Cardiac fibroblast (primary cell): ENCODE measurements around the gene TRIM39.
A peak's percentile ranks its signal among the peaks of the same experiment; 100 is the strongest.

Experiments used
- DNase-seq, 2 donors: peaks; one replicate each; pipeline versions ENCODE4 v3.0.0 to v3.0.0-alpha.2; 2010; ENCODE audit warnings: low read depth in 2 of 2
- H3K4me3 ChIP-seq, 2 donors: replicated peaks in 1 of 2; 1 replicate in 1 of 2; 2 replicates in 1 of 2; pipeline ENCODE4 v1.5.1; 2011; ENCODE audit warnings: low read depth in 2 of 2, low read length in 2 of 2, mild to moderate bottlenecking in 2 of 2, moderate library complexity in 1 of 2
- CTCF ChIP-seq: IDR thresholded peaks from one replicate; pipeline ENCODE4 v1.5.1; 2011; ENCODE audit warnings: low read depth, mild to moderate bottlenecking, low read length, inconsistent platforms

TRIM39 gene

GRCh38 chr6:30340589-30341054, 13.9 kb downstream of the TRIM39 start:
- no peak for TF ChIP-seq CTCF
- peak in 1 of 2 donors; percentile 11 for DNase-seq
- H3K4me3 ChIP-seq, result no peak overlapping the region

DNA sequence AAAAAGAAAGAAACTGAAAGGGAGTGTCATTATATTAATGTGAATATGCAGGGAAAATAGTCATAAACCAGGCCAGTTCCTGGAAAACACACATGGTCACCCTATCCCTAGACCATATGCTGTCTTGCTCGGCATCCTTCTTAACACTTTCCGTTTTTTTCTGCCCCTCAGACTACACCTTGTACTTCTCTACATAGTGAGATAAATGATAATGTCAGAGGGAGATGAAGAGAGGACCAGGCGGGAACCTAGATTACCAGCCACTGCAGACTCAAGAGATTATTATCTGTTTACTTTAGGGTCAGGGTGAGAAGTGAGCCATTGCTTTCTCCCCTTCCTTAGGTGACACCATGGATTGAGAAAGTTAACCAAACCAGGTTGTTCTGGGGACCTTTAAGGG, 14.5 kb downstream of the TRIM39 start:
- H3K4me3 ChIP-seq, result no peak overlapping the region
- TF ChIP-seq CTCF, result no peak
- DNase-seq, result no peak

DNA sequence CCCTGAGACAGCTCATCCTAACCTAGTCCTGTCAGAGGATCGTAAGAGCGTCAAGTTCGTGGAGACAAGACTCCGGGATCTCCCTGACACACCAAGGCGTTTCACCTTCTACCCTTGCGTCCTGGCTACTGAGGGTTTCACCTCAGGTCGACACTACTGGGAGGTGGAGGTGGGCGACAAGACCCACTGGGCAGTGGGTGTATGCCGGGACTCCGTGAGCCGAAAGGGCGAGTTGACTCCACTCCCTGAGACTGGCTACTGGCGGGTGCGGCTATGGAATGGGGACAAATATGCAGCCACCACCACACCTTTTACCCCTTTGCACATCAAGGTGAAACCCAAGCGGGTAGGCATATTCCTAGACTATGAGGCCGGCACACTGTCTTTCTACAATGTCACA, 15.0 kb downstream of the TRIM39 start:
- no peak for TF ChIP-seq CTCF
- H3K4me3 ChIP-seq, result no peak overlapping the region
- no peak for DNase-seq

- no peak for TF ChIP-seq CTCF
- H3K4me3 ChIP-seq, result peak overlapping the region in 1 of 2 donors; percentile 89
- no peak for DNase-seq
Observed at GRCh38 chr6:30344191-30344867, 17.6 kb downstream of the TRIM39 start.

DNA sequence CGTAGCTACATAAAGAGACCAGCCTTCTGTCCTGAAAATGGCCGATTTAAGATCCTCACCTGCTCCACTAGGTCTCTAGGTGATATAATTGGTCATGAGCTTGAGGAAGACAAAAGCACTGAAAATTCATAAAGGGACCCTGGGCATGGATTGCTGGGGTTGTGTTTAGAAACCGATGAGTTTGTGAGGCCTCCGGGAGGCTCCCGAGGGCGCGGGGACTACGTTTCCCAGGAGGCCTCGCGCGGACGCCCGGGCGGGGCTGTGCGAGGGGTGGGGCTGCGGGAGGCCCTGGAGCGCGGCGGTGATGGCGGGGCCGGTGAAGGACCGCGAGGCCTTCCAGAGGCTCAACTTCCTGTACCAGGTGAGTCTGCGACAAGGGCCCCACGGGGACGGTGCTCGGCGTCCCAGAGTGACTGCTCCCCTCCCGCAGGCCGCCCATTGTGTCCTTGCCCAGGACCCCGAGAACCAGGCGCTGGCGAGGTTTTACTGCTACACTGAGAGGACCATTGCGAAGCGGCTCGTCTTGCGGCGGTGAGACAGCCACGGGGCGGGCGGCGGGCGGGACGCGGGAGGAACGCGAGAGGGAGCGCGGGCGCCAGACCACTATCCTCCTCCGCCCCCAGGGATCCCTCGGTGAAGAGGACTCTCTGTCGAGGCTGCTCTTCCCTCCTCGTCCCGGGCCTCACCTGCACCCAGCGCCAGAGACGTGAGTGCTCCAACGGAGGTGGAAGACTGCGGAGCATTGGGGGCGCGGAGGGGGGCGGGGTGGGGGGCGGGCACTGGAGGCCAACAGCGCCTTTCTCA, 18.3 kb downstream of the TRIM39 start, which contains the start of gene RPP21:
Gene RPP21, plus strand, starts transcription at position 289 of the 804 bp plus-strand sequence. Its CDS starts 16 bp downstream, at position 305.
- DNase-seq, result peak; percentile 78

DNA sequence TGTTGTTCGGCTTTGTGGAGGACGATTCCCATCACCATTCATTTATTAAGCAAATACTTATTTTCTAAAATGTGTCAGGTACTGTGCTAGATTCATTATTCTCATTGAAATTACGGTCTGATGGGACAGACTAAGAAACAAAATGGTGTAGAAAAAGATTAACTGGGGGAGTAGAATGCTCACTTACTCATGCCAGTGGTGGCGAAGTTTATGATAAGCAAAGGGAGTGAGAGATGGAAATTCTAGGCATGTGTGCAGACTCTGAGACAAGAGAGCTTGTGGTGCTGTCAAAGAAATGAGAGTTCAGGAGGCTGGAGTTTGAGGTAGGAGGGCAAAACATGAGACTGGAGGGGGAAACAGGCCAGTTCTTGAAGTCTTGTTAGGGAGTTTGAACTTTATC, 19.1 kb downstream of the TRIM39 start:
- H3K4me3 ChIP-seq, result peak overlapping the region; percentile 84 to 89
- TF ChIP-seq CTCF, result no peak

More for the DNA sequence above, 18.3 kb downstream of the TRIM39 start, which contains the start of gene RPP21:
- no peak for TF ChIP-seq CTCF
- H3K4me3 ChIP-seq, result peak within 1 kb of the TSS; percentile 84 to 89

More for the DNA sequence above, 19.1 kb downstream of the TRIM39 start:
- DNase-seq, result no peak
